GM10266 (cell line): ENCODE measurements around the gene SSBP2.
"Not testable (repeated sequence)": the region's sequence is repeated elsewhere in the genome, so short reads cannot be mapped to it uniquely, and the experiment has no call there.

Experiments
- DNase-seq: peaks from one replicate; pipeline ENCODE4 v3.0.0; 2012; ENCODE audit errors: extremely low spot score
- CTCF ChIP-seq: IDR thresholded peaks from 2 replicates; pipeline ENCODE4 v1.5.1; 2012; ENCODE audit warnings: mild to moderate bottlenecking, low read depth; ENCODE audit not compliant: control insufficient read depth, insufficient read depth; ENCODE audit errors: missing control alignments

SSBP2 gene

GRCh38 chr5:81687292-81687691 is 63.6 kb downstream of the SSBP2 start:
- DNase-seq = no peak
- TF ChIP-seq CTCF = no peak

GRCh38 chr5:81685471-81685870 is 65.4 kb downstream of the SSBP2 start:
- no peak for TF ChIP-seq CTCF

GRCh38 chr5:81679885-81680284 is 71.0 kb downstream of the SSBP2 start:
- no peak for DNase-seq
- no peak for TF ChIP-seq CTCF

More at GRCh38 chr5:81685471-81685870, 65.4 kb downstream of the SSBP2 start:
- no peak for DNase-seq

GRCh38 chr5:81675420-81675819 is 75.5 kb downstream of the SSBP2 start:
- DNase-seq = no peak
- TF ChIP-seq CTCF = no peak

- TF ChIP-seq CTCF = no peak
- DNase-seq = no peak
Measured at GRCh38 chr5:81665795-81666194, 85.1 kb downstream of the SSBP2 start.

- DNase-seq = not testable (repeated sequence)
Measured at GRCh38 chr5:81660624-81661023, 90.3 kb downstream of the SSBP2 start.

- TF ChIP-seq CTCF = no peak
- DNase-seq = no peak
Measured at GRCh38 chr5:81657386-81657785, 93.5 kb downstream of the SSBP2 start.

GRCh38 chr5:81656783-81657182 is 94.1 kb downstream of the SSBP2 start:
- DNase-seq = no peak
- TF ChIP-seq CTCF = no peak
